Right atrium auricular region (tissue), 2 donors: ENCODE results near the gene KMT5C. TPM values are rescaled to one million over a fixed set of nuclear protein-coding genes. Genes with fewer than 3 reads are reported as not detected.

Experiments used
- DNase-seq: peaks from one replicate; pipeline ENCODE4 v3.0.0-alpha.2; 2019; ENCODE audit warnings: low spot score
- H3K27ac ChIP-seq, 2 donors: fragments of 200-600 bp; sonication (generic); 1 replicate in 1 of 2; 2 replicates in 1 of 2; pipeline ENCODE4 v1.5.1; 2016 to 2019
- H3K27me3 ChIP-seq, 2 donors: fragments of 200-600 bp; sonication (generic); one replicate each; pipeline versions ENCODE4 v1.5.1 to v1.6.0; 2017 to 2019
- H3K36me3 ChIP-seq: fragments of 200-600 bp; sonication (generic); one replicate; pipeline ENCODE4 v1.5.1; 2016
- H3K4me1 ChIP-seq, 2 donors: fragments of 200-600 bp; sonication (generic); one replicate each; pipeline versions ENCODE4 v1.5.1 to v1.6.0; 2017 to 2019
- H3K4me3 ChIP-seq, 2 donors: fragments of 200-600 bp; sonication (generic); 1 replicate in 1 of 2; 2 replicates in 1 of 2; pipeline ENCODE4 v1.5.1; 2017 to 2019; ENCODE audit warnings: mild to moderate bottlenecking in 1 of 2, moderate library complexity in 1 of 2
- H3K9me3 ChIP-seq, 2 donors: fragments of 200-600 bp; sonication (generic); one replicate each; pipeline ENCODE4 v1.5.1; 2019
- CTCF ChIP-seq, 2 donors: fragments of 200-600 bp; sonication (generic); IDR thresholded peaks; one replicate each; pipeline ENCODE4 v1.5.1; 2019; ENCODE audit warnings: antibody characterized with exemption in 2 of 2
- total RNA-seq, 2 donors: library from RNA; depleted of rRNA; stranded (reverse); fragments of >200 nt; gene quantifications; one replicate each; pipeline ENCODE4 v1.1.0, GENCODE V29; 2016

KMT5C gene
- total RNA-seq, 2 donors from 2014 or later: 2.4 to 3.3 TPM

DNA sequence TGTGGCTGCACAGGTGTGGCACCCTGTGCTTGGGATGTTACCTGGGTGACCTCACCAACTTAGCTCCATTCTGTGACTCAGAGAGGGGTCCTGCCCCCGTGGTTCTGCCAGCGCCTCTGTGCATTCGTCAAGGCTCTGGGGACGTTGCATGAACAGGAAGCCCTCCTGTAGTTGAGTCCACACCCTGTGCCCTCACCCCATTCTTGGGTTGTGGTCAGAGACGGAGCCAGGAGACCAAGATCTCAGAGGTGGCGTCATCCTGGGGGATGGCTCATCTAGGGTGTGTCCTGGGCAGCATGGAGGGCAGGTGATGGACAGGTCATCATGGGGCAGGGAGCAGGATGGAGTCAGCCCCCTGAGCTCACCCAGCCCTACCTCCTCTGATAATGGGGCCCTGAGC is 12.4 kb downstream of the KMT5C start:
- Histone ChIP-seq H3K9me3 (no peaks in the 10 kb centered on the region), H3K27me3 (peaks cover 21 to 33% of the 10 kb centered on the region in 2 donors), H3K4me1 (peaks cover 0 to 23% of the 10 kb centered on the region in 2 donors), H3K27ac (no peak overlapping the region), H3K36me3 (peaks cover 3% of the 10 kb centered on the region), H3K4me3 (no peak overlapping the region)
- TF ChIP-seq CTCF (IDR thresholded peaks at IDR 0.05): no peak
- no peak for DNase-seq

DNA sequence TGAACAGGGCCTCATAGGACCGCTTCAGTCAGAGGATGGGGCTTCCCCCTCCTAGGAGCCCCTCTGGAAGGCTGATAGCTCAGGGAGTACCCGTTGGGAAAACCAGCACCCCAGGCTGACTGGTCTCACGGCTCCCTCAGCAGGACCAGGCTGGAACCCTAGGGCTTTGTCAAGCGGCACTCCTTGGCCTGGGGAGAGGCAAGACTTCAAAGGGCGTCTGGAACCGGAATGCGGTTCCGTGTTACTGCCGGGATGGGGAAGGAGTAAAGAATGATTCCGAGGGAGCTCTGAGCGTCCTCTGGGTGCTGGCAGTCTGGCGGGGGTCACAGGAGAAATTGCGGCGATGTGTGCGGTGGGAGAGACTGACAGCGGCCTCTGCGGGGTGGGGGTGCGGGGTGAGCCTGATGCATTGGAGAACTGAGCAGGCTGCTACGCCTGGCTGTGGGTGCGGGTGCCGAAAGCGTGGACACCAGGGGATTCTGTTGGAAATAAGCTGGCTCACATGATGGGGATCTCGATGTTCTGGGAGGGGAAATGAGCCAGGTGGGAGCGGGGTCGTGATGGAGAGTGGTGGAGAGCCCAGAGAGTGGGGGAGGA is 13.0 kb downstream of the KMT5C start:
- no peak for TF ChIP-seq CTCF (IDR thresholded peaks at IDR 0.05)
- Histone ChIP-seq H3K27ac (no peak overlapping the region), H3K4me3 (no peak overlapping the region), H3K9me3 (no peaks in the 10 kb centered on the region), H3K36me3 (no peaks in the 10 kb centered on the region), H3K27me3 (peaks cover 21 to 33% of the 10 kb centered on the region in 2 donors), H3K4me1 (peaks cover 0 to 23% of the 10 kb centered on the region in 2 donors)
- no peak for DNase-seq

DNA sequence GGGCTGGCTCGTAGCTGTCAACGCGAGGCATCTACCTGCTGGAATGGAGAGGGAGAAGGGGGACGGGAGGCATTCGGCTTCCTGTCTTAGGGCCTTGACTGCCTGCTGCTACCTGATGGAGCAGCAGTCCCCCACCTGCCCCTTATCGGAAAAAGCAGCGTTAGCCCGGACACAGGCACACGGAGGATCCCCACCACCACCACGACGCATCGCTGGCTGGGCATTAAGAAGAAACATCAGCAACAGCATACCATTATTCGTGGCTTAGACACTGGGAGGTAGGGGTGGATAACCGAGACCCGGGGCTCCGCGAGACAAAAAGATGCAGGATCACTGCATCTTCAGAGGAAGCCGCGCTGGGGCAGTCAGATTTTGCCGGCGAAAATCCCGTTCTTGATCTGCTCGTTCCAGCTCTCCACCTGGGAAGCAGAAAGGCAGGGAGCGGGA is 13.7 kb downstream of the KMT5C start:
- Histone ChIP-seq H3K4me1 (peaks cover 0 to 23% of the 10 kb centered on the region in 2 donors), H3K27me3 (peaks cover 21 to 33% of the 10 kb centered on the region in 2 donors), H3K4me3 (peak overlapping the region; percentile 18 to 45), H3K36me3 (no peaks in the 10 kb centered on the region), H3K27ac (no peak overlapping the region), H3K9me3 (no peaks in the 10 kb centered on the region)
- no peak for TF ChIP-seq CTCF (IDR thresholded peaks at IDR 0.05)
- DNase-seq: no peak

GRCh38 chr19:55353803-55354697 is 14.4 kb downstream of the KMT5C start:
- Histone ChIP-seq H3K9me3 (no peaks in the 10 kb centered on the region), H3K4me1 (peaks cover 0 to 23% of the 10 kb centered on the region in 2 donors), H3K27ac (no peak overlapping the region), H3K4me3 (peak overlapping the region; percentile 18 to 45), H3K27me3 (peaks cover 21 to 33% of the 10 kb centered on the region in 2 donors), H3K36me3 (no peaks in the 10 kb centered on the region)
- TF ChIP-seq CTCF (IDR thresholded peaks at IDR 0.05): no peak
- DNase-seq: no peak

DNA sequence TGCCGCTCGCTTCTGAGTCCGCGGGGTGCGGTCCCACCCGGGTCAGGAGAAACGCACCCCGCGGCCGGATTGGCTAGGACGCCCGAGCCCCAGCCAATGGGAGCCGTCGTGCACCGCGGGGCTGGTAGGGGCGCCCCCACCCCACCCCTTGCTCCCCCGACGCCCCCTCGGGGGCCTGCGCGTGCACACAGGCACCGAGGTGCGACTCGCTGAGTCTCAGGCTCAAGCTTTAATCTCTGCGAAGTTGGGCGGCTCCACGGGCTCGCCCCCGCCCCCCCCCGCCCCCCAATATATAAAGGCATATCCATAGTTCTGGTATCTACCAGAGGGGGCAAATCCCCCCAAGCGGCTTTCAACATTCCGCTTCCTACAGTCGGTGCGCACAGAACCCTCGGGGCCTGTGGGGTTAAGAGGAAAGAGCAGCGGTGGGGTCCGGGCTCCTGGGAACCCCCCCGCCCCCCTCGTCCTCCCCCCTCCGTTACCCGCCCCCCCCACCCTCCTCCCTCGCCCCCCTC is 15.1 kb downstream of the KMT5C start, which contains the start of gene COX6B2:
Gene COX6B2 (minus strand): TSS at position 22 of the 515 bp plus-strand sequence. CDS start 198 bp downstream, outside the sequence.
- DNase-seq: no peak
- H3K4me1 ChIP-seq: peaks cover 0 to 23% of the 10 kb centered on the region in 2 donors
- TF ChIP-seq CTCF (IDR thresholded peaks at IDR 0.05): no peak

More for the DNA sequence above, 15.1 kb downstream of the KMT5C start, which contains the start of gene COX6B2:
- H3K9me3 ChIP-seq: no peaks in the 10 kb centered on the region
- peak within 1 kb of the TSS; percentile 18 to 45 for H3K4me3 ChIP-seq
- peaks cover 21 to 33% of the 10 kb centered on the region in 2 donors for H3K27me3 ChIP-seq
- H3K36me3 ChIP-seq: no peaks in the 10 kb centered on the region
- H3K27ac ChIP-seq: no peak within 1 kb of the TSS
